SU-DHL-6 (cell line): ENCODE measurements around the gene ADAMTS12.

ENCODE experiments used
- EZH2phosphoT487 ChIP-seq: fragments of 200-600 bp; sonication (generic), shearing (Covaris generic); conservative IDR thresholded peaks from 2 replicates; pipeline ENCODE4 v1.6.1; 2018; ENCODE audit warnings: mild to moderate bottlenecking, antibody characterized with exemption, low read length, moderate library complexity, mixed read lengths
- TF ChIP-seq, protein P1 (sequence below): fragments of 200-600 bp; sonication (generic); IDR thresholded peaks from one replicate; pipeline ENCODE4 v1.5.1; 2017; ENCODE audit warnings: antibody characterized with exemption, mild to moderate bottlenecking, low read length, moderate library complexity; ENCODE audit not compliant: insufficient read depth, poor library complexity, severe bottlenecking

DNA sequence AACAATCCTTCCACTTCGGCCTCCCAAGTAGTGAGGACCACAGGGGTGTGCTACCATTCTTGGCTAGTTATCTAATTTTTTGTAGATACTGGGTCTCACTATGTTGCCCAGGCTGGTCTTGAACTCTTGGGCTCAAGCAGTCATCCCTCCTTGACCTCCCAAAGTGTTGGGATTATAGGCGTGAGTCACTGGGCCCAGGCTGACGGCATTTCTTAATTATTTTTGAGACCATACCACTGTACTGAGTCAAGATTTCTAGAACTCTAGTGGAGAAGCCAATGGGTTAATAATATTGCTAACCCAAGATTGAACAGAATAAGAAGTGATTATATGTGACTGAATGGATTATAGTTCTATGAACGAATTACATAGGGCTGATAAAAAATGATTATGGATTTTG lies 384.4 kb downstream of the ADAMTS12 start:
- TF ChIP-seq, protein P1, sequence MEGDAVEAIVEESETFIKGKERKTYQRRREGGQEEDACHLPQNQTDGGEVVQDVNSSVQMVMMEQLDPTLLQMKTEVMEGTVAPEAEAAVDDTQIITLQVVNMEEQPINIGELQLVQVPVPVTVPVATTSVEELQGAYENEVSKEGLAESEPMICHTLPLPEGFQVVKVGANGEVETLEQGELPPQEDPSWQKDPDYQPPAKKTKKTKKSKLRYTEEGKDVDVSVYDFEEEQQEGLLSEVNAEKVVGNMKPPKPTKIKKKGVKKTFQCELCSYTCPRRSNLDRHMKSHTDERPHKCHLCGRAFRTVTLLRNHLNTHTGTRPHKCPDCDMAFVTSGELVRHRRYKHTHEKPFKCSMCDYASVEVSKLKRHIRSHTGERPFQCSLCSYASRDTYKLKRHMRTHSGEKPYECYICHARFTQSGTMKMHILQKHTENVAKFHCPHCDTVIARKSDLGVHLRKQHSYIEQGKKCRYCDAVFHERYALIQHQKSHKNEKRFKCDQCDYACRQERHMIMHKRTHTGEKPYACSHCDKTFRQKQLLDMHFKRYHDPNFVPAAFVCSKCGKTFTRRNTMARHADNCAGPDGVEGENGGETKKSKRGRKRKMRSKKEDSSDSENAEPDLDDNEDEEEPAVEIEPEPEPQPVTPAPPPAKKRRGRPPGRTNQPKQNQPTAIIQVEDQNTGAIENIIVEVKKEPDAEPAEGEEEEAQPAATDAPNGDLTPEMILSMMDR: no peak
- no peak for TF ChIP-seq EZH2phosphoT487
